Fibroblast of mammary gland (primary cell): Measurements from ENCODE around the gene GPR21.

Experiments used
- DNase-seq: peaks from one replicate; pipeline ENCODE4 v3.0.0-alpha.2; 2010; ENCODE audit warnings: low read depth
- H3K4me3 ChIP-seq: 2 replicates; pipeline ENCODE4 v1.5.1; 2011; ENCODE audit warnings: low read depth, mild to moderate bottlenecking, low read length, moderate library complexity; ENCODE audit not compliant: control insufficient read depth
- CTCF ChIP-seq: conservative IDR thresholded peaks from 2 replicates; pipeline ENCODE4 v1.5.1; 2011; ENCODE audit warnings: low read depth, low read length, inconsistent platforms; ENCODE audit not compliant: control insufficient read depth, insufficient read depth

Gene GPR21

GRCh38 chr9:123048748-123049147 is 15.3 kb downstream of the GPR21 start:
- TF ChIP-seq CTCF, result no peak
- no peak overlapping the region for H3K4me3 ChIP-seq
- DNase-seq, result peak; percentile 40

GRCh38 chr9:123049589-123050222 is 16.2 kb downstream of the GPR21 start:
- peak; percentile 66 for DNase-seq
- TF ChIP-seq CTCF, result no peak
- H3K4me3 ChIP-seq, result no peak overlapping the region

- H3K4me3 ChIP-seq, result no peak overlapping the region
- TF ChIP-seq CTCF, result no peak
- DNase-seq, result no peak
Measured at GRCh38 chr9:123053046-123053445, 19.6 kb downstream of the GPR21 start.

GRCh38 chr9:123053711-123054110 is 20.2 kb downstream of the GPR21 start:
- no peak for DNase-seq
- H3K4me3 ChIP-seq, result no peak overlapping the region
- TF ChIP-seq CTCF, result no peak

GRCh38 chr9:123058834-123059233 is 25.4 kb downstream of the GPR21 start:
- no peak for TF ChIP-seq CTCF
- DNase-seq, result peak; percentile 91

GRCh38 chr9:123059472-123060220 is 26.2 kb downstream of the GPR21 start:
- DNase-seq, result no peak
- TF ChIP-seq CTCF, result no peak
- H3K4me3 ChIP-seq, result no peak overlapping the region

More at GRCh38 chr9:123058834-123059233, 25.4 kb downstream of the GPR21 start:
- H3K4me3 ChIP-seq, result no peak overlapping the region
